ENCODE measurements around the gene REL.

DNA sequence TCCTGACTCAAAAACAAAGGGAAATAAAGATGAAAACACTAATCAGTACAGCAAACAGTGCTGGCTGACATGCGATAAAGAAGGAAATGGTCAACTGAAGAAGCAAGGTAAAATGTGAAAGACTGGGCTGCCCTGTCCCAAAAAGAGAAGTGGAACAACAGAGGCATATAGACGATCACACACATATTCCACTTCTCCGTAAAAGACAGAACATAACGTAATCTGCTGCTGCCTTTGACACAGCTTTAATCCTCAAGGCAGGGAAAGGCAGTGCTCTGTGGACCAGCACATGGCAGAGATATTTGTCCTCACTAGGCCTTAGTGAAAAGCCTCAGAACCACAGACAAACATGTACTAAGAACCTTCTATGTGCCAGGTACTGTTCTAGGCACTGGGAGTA lies 24.3 kb upstream of the REL start:
- TF ChIP-seq, protein P1, sequence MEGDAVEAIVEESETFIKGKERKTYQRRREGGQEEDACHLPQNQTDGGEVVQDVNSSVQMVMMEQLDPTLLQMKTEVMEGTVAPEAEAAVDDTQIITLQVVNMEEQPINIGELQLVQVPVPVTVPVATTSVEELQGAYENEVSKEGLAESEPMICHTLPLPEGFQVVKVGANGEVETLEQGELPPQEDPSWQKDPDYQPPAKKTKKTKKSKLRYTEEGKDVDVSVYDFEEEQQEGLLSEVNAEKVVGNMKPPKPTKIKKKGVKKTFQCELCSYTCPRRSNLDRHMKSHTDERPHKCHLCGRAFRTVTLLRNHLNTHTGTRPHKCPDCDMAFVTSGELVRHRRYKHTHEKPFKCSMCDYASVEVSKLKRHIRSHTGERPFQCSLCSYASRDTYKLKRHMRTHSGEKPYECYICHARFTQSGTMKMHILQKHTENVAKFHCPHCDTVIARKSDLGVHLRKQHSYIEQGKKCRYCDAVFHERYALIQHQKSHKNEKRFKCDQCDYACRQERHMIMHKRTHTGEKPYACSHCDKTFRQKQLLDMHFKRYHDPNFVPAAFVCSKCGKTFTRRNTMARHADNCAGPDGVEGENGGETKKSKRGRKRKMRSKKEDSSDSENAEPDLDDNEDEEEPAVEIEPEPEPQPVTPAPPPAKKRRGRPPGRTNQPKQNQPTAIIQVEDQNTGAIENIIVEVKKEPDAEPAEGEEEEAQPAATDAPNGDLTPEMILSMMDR (IDR thresholded peaks at IDR 0.05), result no peak
- no peak for TF ChIP-seq POLR2A (IDR thresholded peaks at IDR 0.05)
